Measurements from ENCODE around the gene ARF3.

- TF ChIP-seq CTCF (conservative IDR thresholded peaks at IDR 0.05 in 1 of 2, IDR thresholded peaks at IDR 0.05 in 1 of 2; ENCODE audit: extremely low read depth in 1 of 2, insufficient read depth in 1 of 2, low read depth in 1 of 2, low read length in 2 of 2) (peak; percentile 12 to 38), EZH2 (IDR thresholded peaks at IDR 0.05; ENCODE audit: borderline replicate concordance, low read length) (no peak)
Observed at GRCh38 chr12:48973941-48974673, 16.8 kb upstream of the ARF3 start.

Data from mammary epithelial cell (primary cell).